Globus pallidus (tissue), 1 donor: Measurements from ENCODE around the gene AFG3L2.
"Not testable (repeated sequence)": the region's sequence is repeated elsewhere in the genome, so short reads cannot be mapped to it uniquely, and the experiment has no call there.

Experiments
- DNase-seq: peaks from one replicate; pipeline ENCODE4 v3.0.0-alpha.2; 2015; ENCODE audit warnings: low spot score

The AFG3L2 gene

GRCh38 chr18:12376754-12377555 lies at the start of gene AFG3L2:
Gene AFG3L2, minus strand, starts transcription at chr18:12377227. Its CDS starts 145 bp downstream, at chr18:12377082.
- DNase-seq: peak; percentile 99

- no peak for DNase-seq
Measured at GRCh38 chr18:12424252-12424651, 47.2 kb upstream of the AFG3L2 start.

- no peak for DNase-seq
Measured at GRCh38 chr18:12423820-12424219, 46.8 kb upstream of the AFG3L2 start.

- no peak for DNase-seq
Measured at GRCh38 chr18:12423393-12423792, 46.4 kb upstream of the AFG3L2 start.

GRCh38 chr18:12422936-12423335 lies 45.9 kb upstream of the AFG3L2 start:
- DNase-seq: no peak

DNA sequence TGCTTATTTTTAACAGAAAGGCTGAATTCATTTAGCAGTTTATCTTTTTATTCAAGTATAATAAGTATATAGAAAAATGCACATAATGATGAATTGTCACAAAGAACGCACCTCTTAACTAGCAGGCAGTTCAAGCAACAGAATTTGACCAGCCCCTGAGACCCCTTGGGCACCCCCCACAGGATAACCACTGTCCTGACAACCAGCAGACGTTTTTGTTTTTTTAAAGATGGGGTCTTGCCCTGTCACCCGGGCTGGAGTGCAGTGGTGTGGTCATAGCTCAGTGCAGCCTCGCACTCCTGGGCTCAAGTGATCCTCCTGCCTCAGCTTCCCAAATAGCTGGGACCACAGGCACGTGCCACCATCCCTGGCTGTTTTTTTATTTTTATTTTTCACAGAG lies 44.7 kb upstream of the AFG3L2 start:
- DNase-seq: no peak

GRCh38 chr18:12420821-12421421 lies 43.9 kb upstream of the AFG3L2 start:
- no peak for DNase-seq

DNA sequence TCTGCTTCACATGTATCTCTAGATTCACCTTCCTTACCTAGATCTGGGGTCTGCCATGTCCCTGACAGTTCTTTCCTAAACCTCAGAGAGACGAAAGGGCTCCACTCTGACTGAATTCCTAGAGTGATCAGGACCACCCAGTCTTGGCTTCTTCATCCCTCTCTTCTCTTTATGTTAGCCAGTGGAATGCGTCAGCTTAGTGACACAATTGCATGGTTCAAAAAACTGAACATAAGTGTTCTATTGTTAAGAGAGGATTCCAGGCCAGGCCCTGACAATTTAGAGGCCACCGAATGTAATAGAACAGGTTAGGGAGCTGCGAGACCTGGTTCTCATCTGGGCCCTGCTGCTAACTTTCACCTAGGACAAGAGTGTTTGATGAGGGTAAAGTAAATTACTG lies 40.7 kb upstream of the AFG3L2 start:
- DNase-seq: peak; percentile 42

GRCh38 chr18:12416098-12416729 lies 39.2 kb upstream of the AFG3L2 start:
- DNase-seq: no peak

DNA sequence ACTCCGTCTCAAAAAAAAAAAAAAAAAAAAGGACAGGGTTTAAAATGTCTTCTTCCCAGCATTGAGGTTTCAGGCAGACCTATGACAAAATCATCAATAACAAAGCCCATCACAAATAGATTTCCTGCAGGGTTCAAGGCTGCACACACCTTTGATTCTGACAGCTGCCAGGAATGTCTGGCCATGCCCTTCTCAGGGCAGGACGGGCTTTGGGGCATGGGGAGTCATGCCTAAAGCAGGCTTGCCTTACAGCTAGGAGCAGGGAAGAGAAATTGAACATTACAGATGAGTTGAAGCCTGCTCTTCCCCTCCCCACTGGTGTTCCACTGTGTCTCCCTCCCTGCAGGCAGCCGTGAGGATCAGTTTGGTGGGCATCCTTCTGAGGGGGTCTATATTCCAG lies 34.4 kb upstream of the AFG3L2 start:
- no peak for DNase-seq

GRCh38 chr18:12410747-12411146 lies 33.7 kb upstream of the AFG3L2 start:
- DNase-seq: not testable (repeated sequence)

DNA sequence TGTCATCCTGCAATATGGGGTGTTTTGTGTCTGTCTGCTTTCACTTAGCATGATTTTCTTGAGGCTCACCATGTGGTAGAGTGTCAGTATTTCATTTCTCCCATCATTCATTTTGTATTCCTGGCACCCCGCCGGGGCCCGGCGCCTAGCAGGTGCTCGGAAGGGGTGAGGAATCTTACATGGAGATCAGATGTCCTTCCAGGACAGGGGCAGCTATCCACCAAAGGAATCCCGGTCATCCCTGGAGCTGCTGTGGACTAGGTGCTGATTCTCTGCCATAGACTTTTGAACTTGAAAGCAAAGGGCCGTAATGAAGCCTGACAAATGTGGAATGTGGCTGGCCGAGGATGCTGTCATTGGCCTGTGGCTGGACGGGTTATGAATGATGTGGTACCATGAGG lies 33.1 kb upstream of the AFG3L2 start:
- DNase-seq: no peak

GRCh38 chr18:12409469-12409868 lies 32.4 kb upstream of the AFG3L2 start:
- no peak for DNase-seq

DNA sequence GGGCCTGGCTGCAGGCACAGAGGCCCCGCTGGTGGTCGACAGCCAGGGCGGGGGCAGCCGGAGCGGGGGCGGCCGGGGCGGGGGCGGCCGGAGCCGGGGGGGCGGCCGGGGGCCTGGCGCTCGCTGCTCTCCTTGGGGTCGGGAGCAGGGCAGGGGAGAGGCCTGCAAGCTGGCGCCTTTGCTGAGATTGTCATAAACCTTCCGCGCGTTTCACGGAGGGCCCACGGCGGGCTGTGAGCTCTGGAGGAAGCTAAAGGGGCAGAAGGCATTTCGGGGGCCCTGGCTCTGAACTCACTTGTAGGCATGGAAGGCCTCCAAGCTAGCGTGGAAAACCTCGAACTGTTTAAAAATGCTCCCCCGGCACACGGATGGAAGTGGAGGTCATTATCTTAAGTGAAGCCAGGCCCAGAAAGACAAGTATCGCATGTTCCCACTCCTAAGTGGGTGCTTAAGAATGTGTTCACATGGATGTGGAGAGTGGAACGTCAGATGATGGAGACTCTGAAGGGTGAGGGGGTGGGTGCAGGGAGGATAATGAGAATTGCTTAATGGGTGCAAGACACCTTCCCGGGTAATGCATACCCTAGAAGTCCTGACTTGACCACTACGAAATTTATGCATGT lies 31.3 kb upstream of the AFG3L2 start:
- peak; percentile 51 for DNase-seq

DNA sequence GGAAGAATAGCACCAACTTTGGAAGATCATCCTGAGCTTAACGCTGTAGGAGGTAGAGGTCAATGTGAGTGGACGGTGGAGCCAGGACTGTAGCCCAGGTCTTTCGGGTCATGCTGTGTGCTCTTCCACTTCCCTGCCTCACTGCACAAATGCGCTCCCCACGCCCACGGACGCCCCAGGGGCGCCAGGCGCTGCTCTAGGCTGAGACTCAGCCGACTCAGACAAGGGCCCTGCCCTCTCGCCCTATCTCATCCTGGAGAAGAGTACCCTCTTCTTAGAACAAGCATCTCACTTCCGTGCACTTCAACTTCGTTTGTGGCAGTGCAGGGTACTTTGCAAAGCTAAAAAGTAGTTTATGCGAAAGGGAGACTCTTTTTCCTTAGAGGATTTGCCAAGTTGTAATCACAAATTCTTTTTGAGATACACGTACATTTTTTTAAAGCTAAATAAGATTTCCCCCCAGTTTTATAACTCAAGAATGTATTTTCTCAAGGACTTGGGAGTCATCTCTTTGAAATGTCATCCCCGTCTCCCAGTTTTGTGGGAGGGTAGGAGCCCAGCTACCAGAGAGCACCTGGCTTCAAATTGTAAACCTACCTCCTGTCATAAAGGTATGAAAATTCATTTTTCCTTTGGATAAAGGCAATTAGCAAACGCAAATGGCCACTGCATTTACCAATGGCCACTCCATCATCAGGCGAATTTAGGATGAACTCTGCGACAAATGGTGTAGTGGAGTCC lies 29.5 kb upstream of the AFG3L2 start:
- DNase-seq: no peak

GRCh38 chr18:12405066-12405465 lies 28.0 kb upstream of the AFG3L2 start:
- no peak for DNase-seq

- no peak for DNase-seq
Measured at GRCh38 chr18:12403601-12404506, 26.8 kb upstream of the AFG3L2 start.

GRCh38 chr18:12401881-12402280 lies 24.9 kb upstream of the AFG3L2 start:
- no peak for DNase-seq

DNA sequence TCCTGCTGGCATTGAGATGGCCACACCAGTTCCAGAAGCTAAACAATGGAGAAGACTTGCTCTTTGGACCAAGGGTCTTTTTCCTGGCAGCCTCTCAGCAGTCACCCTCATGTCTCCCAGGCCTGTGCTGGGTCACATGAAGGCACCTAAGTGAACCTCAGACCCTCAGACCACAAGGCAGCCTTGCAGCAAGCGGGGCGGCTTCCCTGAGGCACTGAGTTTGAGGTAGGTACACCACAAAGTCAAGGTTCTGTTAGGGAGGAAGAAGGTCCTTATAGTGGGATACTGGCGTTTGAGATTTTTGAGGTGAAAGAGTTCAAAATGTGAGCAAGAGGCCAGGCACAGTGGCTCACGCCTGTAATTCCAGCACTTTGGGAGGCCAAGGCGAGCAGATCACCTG lies 22.2 kb upstream of the AFG3L2 start:
- DNase-seq: no peak

- DNase-seq: no peak
Measured at GRCh38 chr18:12398625-12399024, 21.6 kb upstream of the AFG3L2 start.

- DNase-seq: no peak
Measured at GRCh38 chr18:12397793-12398192, 20.8 kb upstream of the AFG3L2 start.
